Astrocyte (in vitro differentiated cells and primary cell): ENCODE results near the gene PITX1. TPM values are rescaled to one million over a fixed set of nuclear protein-coding genes. Genes with fewer than 3 reads are reported as not detected.

Experiments used
- DNase-seq: peaks from one replicate; pipeline ENCODE4 v3.0.0-alpha.2; 2010; ENCODE audit warnings: low read depth
- FAIRE-seq: peaks from 2 replicates; lab custom pipeline; 2011; peaks lifted over from hg19 to GRCh38; lab: Jason Lieb, UNC
- H2AFZ ChIP-seq: 2 replicates; pipeline ENCODE4 v1.6.0; 2012; ENCODE audit warnings: low read depth, low read length, inconsistent platforms
- H3K27ac ChIP-seq: 2 replicates; pipeline ENCODE4 v1.5.1; 2011; ENCODE audit warnings: low read depth, low read length, inconsistent platforms
- H3K27me3 ChIP-seq: 2 replicates; pipeline ENCODE4 v1.6.0; 2011; ENCODE audit warnings: low read length, inconsistent platforms; ENCODE audit not compliant: insufficient read depth
- H3K36me3 ChIP-seq: 2 replicates; pipeline ENCODE4 v1.5.1; 2011; ENCODE audit warnings: low read length, inconsistent platforms; ENCODE audit not compliant: insufficient read depth
- H3K4me1 ChIP-seq: 2 replicates; pipeline ENCODE4 v1.5.1; 2011; ENCODE audit warnings: low read length, inconsistent platforms; ENCODE audit not compliant: insufficient read depth
- H3K4me2 ChIP-seq: 2 replicates; pipeline ENCODE4 v1.6.0; 2012; ENCODE audit warnings: low read length, inconsistent platforms
- H3K4me3 ChIP-seq: 2 replicates; pipeline ENCODE4 v1.5.1; 2011; ENCODE audit warnings: low read depth, mild to moderate bottlenecking, low read length, inconsistent platforms; ENCODE audit not compliant: insufficient read depth
- H3K79me2 ChIP-seq: 2 replicates; pipeline ENCODE4 v1.6.0; 2012; ENCODE audit warnings: mild to moderate bottlenecking, low read length, inconsistent platforms; ENCODE audit not compliant: insufficient read depth
- H3K9ac ChIP-seq: 2 replicates; pipeline ENCODE4 v1.6.0; 2012; ENCODE audit warnings: mild to moderate bottlenecking, low read length, inconsistent platforms
- H3K9me3 ChIP-seq: 2 replicates; pipeline ENCODE4 v1.5.1; 2012; ENCODE audit warnings: low read depth, mild to moderate bottlenecking, low read length, inconsistent platforms; ENCODE audit not compliant: insufficient read depth
- H4K20me1 ChIP-seq: 2 replicates; pipeline ENCODE4 v1.6.0; 2012; ENCODE audit warnings: low read length, inconsistent platforms; ENCODE audit not compliant: insufficient read depth
- H3K27ac Mint-ChIP-seq: one replicate; pipeline ENCODE4 v1.8.0; 2021; ENCODE audit warnings: mild to moderate bottlenecking, mixed read lengths; ENCODE audit not compliant: unreplicated experiment
- H3K27me3 Mint-ChIP-seq: one replicate; pipeline ENCODE4 v1.8.0; 2021; ENCODE audit warnings: low read depth, mixed read lengths; ENCODE audit not compliant: unreplicated experiment
- H3K36me3 Mint-ChIP-seq: one replicate; pipeline ENCODE4 v1.8.0; 2021; ENCODE audit warnings: low read depth, mixed read lengths; ENCODE audit not compliant: unreplicated experiment
- H3K4me1 Mint-ChIP-seq: one replicate; pipeline ENCODE4 v1.8.0; 2021; ENCODE audit warnings: low read depth, mixed read lengths; ENCODE audit not compliant: unreplicated experiment
- H3K4me3 Mint-ChIP-seq: one replicate; pipeline ENCODE4 v1.8.0; 2021; ENCODE audit warnings: mild to moderate bottlenecking, moderate library complexity, mixed read lengths; ENCODE audit not compliant: unreplicated experiment
- H3K9me3 Mint-ChIP-seq: one replicate; pipeline ENCODE4 v1.8.0; 2021; ENCODE audit warnings: mild to moderate bottlenecking, mixed read lengths; ENCODE audit not compliant: unreplicated experiment
- EZH2 ChIP-seq: IDR thresholded peaks from 2 replicates; pipeline ENCODE4 v1.6.1; 2012; ENCODE audit warnings: mild to moderate bottlenecking, low read length, inconsistent platforms; ENCODE audit not compliant: insufficient read depth
- total RNA-seq: library from RNA; stranded (reverse); gene quantifications from 2 replicates; pipeline ENCODE4 v1.2.1, GENCODE V29; 2021
- TF ChIP-seq, protein P1 (sequence below): IDR thresholded peaks from 2 replicates; pipeline ENCODE4 v1.5.1; 2011; ENCODE audit warnings: low read depth, mild to moderate bottlenecking, inconsistent platforms, low read length, moderate library complexity; ENCODE audit not compliant: insufficient read depth

The PITX1 gene
- total RNA-seq, 1 donor from 2014 or later: 0.52 TPM

DNA sequence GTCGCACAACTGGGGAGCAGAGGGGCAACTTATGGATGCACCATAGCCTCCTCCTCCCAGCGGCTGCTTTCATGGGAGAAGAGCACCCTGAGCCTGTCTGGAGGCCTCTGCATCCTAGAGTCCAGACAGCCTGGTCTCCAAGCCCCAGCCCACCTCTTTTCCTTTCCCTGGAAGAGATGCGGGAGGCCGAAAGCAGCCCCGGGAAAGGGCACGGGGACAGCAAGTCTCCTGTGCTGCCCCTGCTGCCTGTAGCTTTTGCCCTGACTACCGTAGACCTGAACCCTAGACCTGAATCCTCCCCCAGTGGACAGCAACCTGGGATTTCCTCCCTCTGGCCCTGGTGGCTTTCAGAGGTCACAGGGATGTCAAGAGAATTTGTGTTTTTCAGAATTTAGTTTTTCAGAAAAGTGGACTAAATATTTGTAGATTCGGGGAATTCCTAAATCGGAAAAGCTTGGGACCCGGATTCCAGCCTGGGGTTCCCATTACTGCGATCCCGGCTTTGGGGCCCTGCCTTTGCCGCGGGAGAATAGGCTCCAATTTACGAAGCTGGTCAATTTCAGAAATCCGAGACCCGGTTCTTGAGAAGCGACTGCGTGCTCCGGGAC lies 4.3 kb upstream of the PITX1 start:
- Mint-ChIP-seq H3K36me3 (peaks cover 6% of the 10 kb centered on the region), H3K27ac (peak overlapping the region; percentile 18), H3K9me3 (peaks cover 7% of the 10 kb centered on the region), H3K27me3 (peaks cover 74% of the 10 kb centered on the region), H3K4me3 (no peak overlapping the region), H3K4me1 (no peaks in the 10 kb centered on the region)
- Histone ChIP-seq H3K27ac (no peak overlapping the region), H3K36me3 (no peaks in the 10 kb centered on the region), H3K9me3 (no peaks in the 10 kb centered on the region), H3K79me2 (no peaks in the 10 kb centered on the region), H3K9ac (no peak overlapping the region), H4K20me1 (peaks cover 22% of the 10 kb centered on the region), H3K27me3 (peaks cover 89% of the 10 kb centered on the region), H2AFZ (no peak overlapping the region), H3K4me2 (no peak overlapping the region), H3K4me1 (peaks cover 4% of the 10 kb centered on the region), H3K4me3 (no peak overlapping the region)
- FAIRE-seq (no peak), DNase-seq (no peak)
- no peak for TF ChIP-seq EZH2
- TF ChIP-seq, protein P1, sequence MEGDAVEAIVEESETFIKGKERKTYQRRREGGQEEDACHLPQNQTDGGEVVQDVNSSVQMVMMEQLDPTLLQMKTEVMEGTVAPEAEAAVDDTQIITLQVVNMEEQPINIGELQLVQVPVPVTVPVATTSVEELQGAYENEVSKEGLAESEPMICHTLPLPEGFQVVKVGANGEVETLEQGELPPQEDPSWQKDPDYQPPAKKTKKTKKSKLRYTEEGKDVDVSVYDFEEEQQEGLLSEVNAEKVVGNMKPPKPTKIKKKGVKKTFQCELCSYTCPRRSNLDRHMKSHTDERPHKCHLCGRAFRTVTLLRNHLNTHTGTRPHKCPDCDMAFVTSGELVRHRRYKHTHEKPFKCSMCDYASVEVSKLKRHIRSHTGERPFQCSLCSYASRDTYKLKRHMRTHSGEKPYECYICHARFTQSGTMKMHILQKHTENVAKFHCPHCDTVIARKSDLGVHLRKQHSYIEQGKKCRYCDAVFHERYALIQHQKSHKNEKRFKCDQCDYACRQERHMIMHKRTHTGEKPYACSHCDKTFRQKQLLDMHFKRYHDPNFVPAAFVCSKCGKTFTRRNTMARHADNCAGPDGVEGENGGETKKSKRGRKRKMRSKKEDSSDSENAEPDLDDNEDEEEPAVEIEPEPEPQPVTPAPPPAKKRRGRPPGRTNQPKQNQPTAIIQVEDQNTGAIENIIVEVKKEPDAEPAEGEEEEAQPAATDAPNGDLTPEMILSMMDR: no peak

- Histone ChIP-seq H3K79me2 (no peaks in the 10 kb centered on the region), H3K9me3 (no peaks in the 10 kb centered on the region), H4K20me1 (peaks cover 22% of the 10 kb centered on the region), H3K4me2 (no peak overlapping the region), H3K9ac (no peak overlapping the region), H3K27me3 (peaks cover 88% of the 10 kb centered on the region), H3K27ac (no peak overlapping the region), H3K4me3 (no peak overlapping the region), H3K36me3 (no peaks in the 10 kb centered on the region), H3K4me1 (peaks cover 5% of the 10 kb centered on the region), H2AFZ (no peak overlapping the region)
- H3K4me1 Mint-ChIP-seq: peaks cover under 1% of the 10 kb centered on the region
- no peak for TF ChIP-seq EZH2
- TF ChIP-seq, protein P1: no peak
- no peak overlapping the region for H3K27ac Mint-ChIP-seq
- FAIRE-seq (no peak), DNase-seq (no peak)
- peaks cover 4% of the 10 kb centered on the region for H3K36me3 Mint-ChIP-seq
- H3K9me3 Mint-ChIP-seq: peaks cover 3% of the 10 kb centered on the region
- peaks cover 72% of the 10 kb centered on the region for H3K27me3 Mint-ChIP-seq
- H3K4me3 Mint-ChIP-seq: no peak overlapping the region
Measured at GRCh38 chr5:135037519-135038204, 3.6 kb upstream of the PITX1 start.

GRCh38 chr5:135036405-135036804 lies 2.4 kb upstream of the PITX1 start:
- Histone ChIP-seq H3K4me2 (no peak overlapping the region), H3K79me2 (no peaks in the 10 kb centered on the region), H3K4me3 (no peak overlapping the region), H3K9me3 (no peaks in the 10 kb centered on the region), H2AFZ (no peak overlapping the region), H3K4me1 (peaks cover 5% of the 10 kb centered on the region), H4K20me1 (peaks cover 28% of the 10 kb centered on the region), H3K27ac (no peak overlapping the region), H3K36me3 (no peaks in the 10 kb centered on the region), H3K9ac (no peak overlapping the region), H3K27me3 (peaks cover 88% of the 10 kb centered on the region)
- Mint-ChIP-seq H3K27me3 (peaks cover 73% of the 10 kb centered on the region), H3K36me3 (peaks cover 8% of the 10 kb centered on the region), H3K4me3 (no peak overlapping the region), H3K4me1 (peaks cover 1% of the 10 kb centered on the region), H3K9me3 (peaks cover 8% of the 10 kb centered on the region), H3K27ac (no peak overlapping the region)
- TF ChIP-seq, protein P1: no peak
- DNase-seq: no peak
- no peak for FAIRE-seq
